ENCODE measurements around the gene CTXN1. TPM values are rescaled to one million over a fixed set of nuclear protein-coding genes. Genes with fewer than 3 reads are reported as not detected.

The CTXN1 gene
- total RNA-seq, 1 experiment from 2014 or later = 71.7 TPM

- Histone ChIP-seq H3K27ac (ENCODE audit: low read depth, low read length, poor library complexity, severe bottlenecking) (no peak overlapping the region), H3K4me3 (ENCODE audit: low read depth, low read length, poor library complexity, severe bottlenecking) (no peak overlapping the region), H3K9me3 (ENCODE audit: low read depth, low read length, poor library complexity, severe bottlenecking) (no peaks in the 10 kb centered on the region), H3K36me3 (ENCODE audit: insufficient read depth, low read length, poor library complexity, severe bottlenecking) (no peaks in the 10 kb centered on the region), H3K4me1 (ENCODE audit: insufficient read depth, low read length, poor library complexity, severe bottlenecking) (no peaks in the 10 kb centered on the region), H3K27me3 (replicated peaks; ENCODE audit: insufficient read depth, low read depth, low read length, poor library complexity) (no peaks in the 10 kb centered on the region)
- CTCF ChIA-PET = interaction anchor here (0.6 to 0.8 kb wide), 2 partner anchors 15 to 60 kb away, joined by 6 to 9 read pairs; no protein-coding TSS in a partner anchor
- no TSS peak for BruUV-seq (replicated peaks)
- intact Hi-C loops (cut with micrococcal nuclease; ENCODE audit: unreplicated experiment) = no loop called here
- POLR2A ChIA-PET (ENCODE audit: low non-redundant PET) = no interaction called here
- TF ChIP-seq CTCF (conservative IDR thresholded peaks at IDR 0.05; ENCODE audit: low read depth, low read length) = no peak
- TF ChIP-seq EZH2 (IDR thresholded peaks at IDR 0.05; ENCODE audit: borderline replicate concordance, low read depth, low read length, poor library complexity, severe bottlenecking) = no peak
- no peak for DNase-seq (ENCODE audit: low spot score)
These were observed 42.0 kb downstream of the CTXN1 start for GRCh38 chr19:7883796-7884570.

- BruUV-seq (replicated peaks) = no TSS peak
These were observed 42.8 kb downstream of the CTXN1 start for GRCh38 chr19:7883105-7883504.

GRCh38 chr19:7881910-7882309 lies 44.0 kb downstream of the CTXN1 start:
- no TSS peak for BruUV-seq (replicated peaks)
- H3K9me3 ChIP-seq (ENCODE audit: low read depth, low read length, poor library complexity, severe bottlenecking) = no peaks in the 10 kb centered on the region
- no peaks in the 10 kb centered on the region for H3K27me3 ChIP-seq (replicated peaks; ENCODE audit: insufficient read depth, low read depth, low read length, poor library complexity)
- no peak overlapping the region for H3K27ac ChIP-seq (ENCODE audit: low read depth, low read length, poor library complexity, severe bottlenecking)
- H3K36me3 ChIP-seq (ENCODE audit: insufficient read depth, low read length, poor library complexity, severe bottlenecking) = no peaks in the 10 kb centered on the region
- no peak overlapping the region for H3K4me3 ChIP-seq (ENCODE audit: low read depth, low read length, poor library complexity, severe bottlenecking)
- TF ChIP-seq CTCF (conservative IDR thresholded peaks at IDR 0.05; ENCODE audit: low read depth, low read length) (no peak), EZH2 (IDR thresholded peaks at IDR 0.05; ENCODE audit: borderline replicate concordance, low read depth, low read length, poor library complexity, severe bottlenecking) (no peak)
- ChIA-PET POLR2A (ENCODE audit: low non-redundant PET) (no interaction called here), CTCF (no interaction called here)
- no peaks in the 10 kb centered on the region for H3K4me1 ChIP-seq (ENCODE audit: insufficient read depth, low read length, poor library complexity, severe bottlenecking)
- no peak for DNase-seq (ENCODE audit: low spot score)
- intact Hi-C loops (cut with micrococcal nuclease; ENCODE audit: unreplicated experiment) = no loop called here

More at GRCh38 chr19:7883105-7883504, 42.8 kb downstream of the CTXN1 start:
- CTCF ChIA-PET = interaction anchor here (0.6 to 0.8 kb wide), 2 partner anchors 14 to 61 kb away, joined by 6 to 9 read pairs; no protein-coding TSS in a partner anchor
- no peaks in the 10 kb centered on the region for H3K36me3 ChIP-seq (ENCODE audit: insufficient read depth, low read length, poor library complexity, severe bottlenecking)
- intact Hi-C loops (cut with micrococcal nuclease; ENCODE audit: unreplicated experiment) = no loop called here
- H3K9me3 ChIP-seq (ENCODE audit: low read depth, low read length, poor library complexity, severe bottlenecking) = no peaks in the 10 kb centered on the region
- H3K27ac ChIP-seq (ENCODE audit: low read depth, low read length, poor library complexity, severe bottlenecking) = no peak overlapping the region
- TF ChIP-seq CTCF (conservative IDR thresholded peaks at IDR 0.05; ENCODE audit: low read depth, low read length) (no peak), EZH2 (IDR thresholded peaks at IDR 0.05; ENCODE audit: borderline replicate concordance, low read depth, low read length, poor library complexity, severe bottlenecking) (no peak)
- POLR2A ChIA-PET (ENCODE audit: low non-redundant PET) = no interaction called here
- no peaks in the 10 kb centered on the region for H3K27me3 ChIP-seq (replicated peaks; ENCODE audit: insufficient read depth, low read depth, low read length, poor library complexity)
- no peak overlapping the region for H3K4me3 ChIP-seq (ENCODE audit: low read depth, low read length, poor library complexity, severe bottlenecking)
- no peak for DNase-seq (ENCODE audit: low spot score)
- no peaks in the 10 kb centered on the region for H3K4me1 ChIP-seq (ENCODE audit: insufficient read depth, low read length, poor library complexity, severe bottlenecking)
